Ovary (tissue), 3 donors: ENCODE measurements around the gene ZNF316.

Experiments used
- CTCF ChIP-seq, 3 donors: fragments of 450-650 bp in 2 of 3; fragments of 200-600 bp in 1 of 3; IDR thresholded peaks; one replicate each; pipeline versions ENCODE4 v1.5.1 to v1.8.0; 2016 to 2022; ENCODE audit warnings: antibody characterized with exemption in 3 of 3, mild to moderate bottlenecking in 1 of 3
- EP300 ChIP-seq: sonication (generic); formaldehyde crosslinking; IDR thresholded peaks from one replicate; pipeline ENCODE4 v1.6.1; 2017; ENCODE audit warnings: antibody characterized with exemption
- donor health status: DM: no; HTN: no; CAD: no.

- TF ChIP-seq CTCF (IDR thresholded peaks at IDR 0.05), result no peak
- TF ChIP-seq EP300, result no peak
These were observed 21.2 kb upstream of the ZNF316 start for GRCh38 chr7:6615723-6616555.
